Suppressor macrophage treated with lipopolysaccharide for 4 hours (primary cell): Measurements from ENCODE around the gene SLC35F3.

Source experiments
- DNase-seq: peaks from one replicate; pipeline ENCODE4 v3.0.0-alpha.2; 2020

SLC35F3 gene

GRCh38 chr1:233981042-233981675 is 76.7 kb downstream of the SLC35F3 start:
- no peak for DNase-seq

GRCh38 chr1:233982827-233983518 is 78.5 kb downstream of the SLC35F3 start:
- DNase-seq, result no peak

GRCh38 chr1:233983811-233984210 is 79.3 kb downstream of the SLC35F3 start:
- no peak for DNase-seq

GRCh38 chr1:233988963-233989696 is 84.7 kb downstream of the SLC35F3 start:
- no peak for DNase-seq

GRCh38 chr1:233990486-233990885 is 86.0 kb downstream of the SLC35F3 start:
- no peak for DNase-seq

- no peak for DNase-seq
Measured at GRCh38 chr1:233993651-233994050, 89.2 kb downstream of the SLC35F3 start.

GRCh38 chr1:233994112-233994511 is 89.6 kb downstream of the SLC35F3 start:
- no peak for DNase-seq

GRCh38 chr1:233998456-233998855 is 94.0 kb downstream of the SLC35F3 start:
- DNase-seq, result no peak

GRCh38 chr1:233998891-233999290 is 94.4 kb downstream of the SLC35F3 start:
- no peak for DNase-seq

GRCh38 chr1:234000557-234001041 is 96.1 kb downstream of the SLC35F3 start:
- no peak for DNase-seq

GRCh38 chr1:234001817-234002216 is 97.3 kb downstream of the SLC35F3 start:
- DNase-seq, result no peak

- no peak for DNase-seq
Measured at GRCh38 chr1:234004591-234004990, 100.1 kb downstream of the SLC35F3 start.

- DNase-seq, result no peak
Measured at GRCh38 chr1:234007684-234008083, 103.2 kb downstream of the SLC35F3 start.

- DNase-seq, result no peak
Measured at GRCh38 chr1:234008591-234008990, 104.1 kb downstream of the SLC35F3 start.

GRCh38 chr1:234009668-234010067 is 105.2 kb downstream of the SLC35F3 start:
- DNase-seq, result no peak

- DNase-seq, result no peak
Measured at GRCh38 chr1:234014208-234014607, 109.7 kb downstream of the SLC35F3 start.

GRCh38 chr1:234018816-234019215 is 114.3 kb downstream of the SLC35F3 start:
- no peak for DNase-seq

GRCh38 chr1:234019387-234019786 is 114.9 kb downstream of the SLC35F3 start:
- no peak for DNase-seq

GRCh38 chr1:234022302-234022701 is 117.8 kb downstream of the SLC35F3 start:
- DNase-seq, result no peak

- DNase-seq, result no peak
Measured at GRCh38 chr1:234039603-234040002, 135.1 kb downstream of the SLC35F3 start.

- no peak for DNase-seq
Measured at GRCh38 chr1:234040446-234041317, 136.2 kb downstream of the SLC35F3 start.

- DNase-seq, result no peak
Measured at GRCh38 chr1:234044079-234044478, 139.6 kb downstream of the SLC35F3 start.

GRCh38 chr1:234047123-234047522 is 142.6 kb downstream of the SLC35F3 start:
- no peak for DNase-seq
